ENCODE results near the gene FHIP1A.

GRCh38 chr4:151418856-151419255 lies 9.9 kb downstream of the FHIP1A start:
- no peak for TF ChIP-seq JUND (IDR thresholded peaks at IDR 0.05)
- TF ChIP-seq, protein P1, sequence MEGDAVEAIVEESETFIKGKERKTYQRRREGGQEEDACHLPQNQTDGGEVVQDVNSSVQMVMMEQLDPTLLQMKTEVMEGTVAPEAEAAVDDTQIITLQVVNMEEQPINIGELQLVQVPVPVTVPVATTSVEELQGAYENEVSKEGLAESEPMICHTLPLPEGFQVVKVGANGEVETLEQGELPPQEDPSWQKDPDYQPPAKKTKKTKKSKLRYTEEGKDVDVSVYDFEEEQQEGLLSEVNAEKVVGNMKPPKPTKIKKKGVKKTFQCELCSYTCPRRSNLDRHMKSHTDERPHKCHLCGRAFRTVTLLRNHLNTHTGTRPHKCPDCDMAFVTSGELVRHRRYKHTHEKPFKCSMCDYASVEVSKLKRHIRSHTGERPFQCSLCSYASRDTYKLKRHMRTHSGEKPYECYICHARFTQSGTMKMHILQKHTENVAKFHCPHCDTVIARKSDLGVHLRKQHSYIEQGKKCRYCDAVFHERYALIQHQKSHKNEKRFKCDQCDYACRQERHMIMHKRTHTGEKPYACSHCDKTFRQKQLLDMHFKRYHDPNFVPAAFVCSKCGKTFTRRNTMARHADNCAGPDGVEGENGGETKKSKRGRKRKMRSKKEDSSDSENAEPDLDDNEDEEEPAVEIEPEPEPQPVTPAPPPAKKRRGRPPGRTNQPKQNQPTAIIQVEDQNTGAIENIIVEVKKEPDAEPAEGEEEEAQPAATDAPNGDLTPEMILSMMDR (IDR thresholded peaks at IDR 0.05; ENCODE audit: low read depth, low read length, missing input control): no peak
- no peak for TF ChIP-seq TAF1 (conservative IDR thresholded peaks at IDR 0.05)
- TF ChIP-seq RXRA (IDR thresholded peaks at IDR 0.05): no peak
